GM19455 (cell line): ENCODE results near the gene MAPKAPK5.
"Not testable (repeated sequence)": the region's sequence is repeated elsewhere in the genome, so short reads cannot be mapped to it uniquely, and the experiment has no call there.

Experiments
- ATAC-seq: cut with Tn5 transposase; IDR thresholded peaks from one replicate; pipeline ENCODE4 v1.9.1; 2021; ENCODE audit not compliant: unreplicated experiment

Gene MAPKAPK5

DNA sequence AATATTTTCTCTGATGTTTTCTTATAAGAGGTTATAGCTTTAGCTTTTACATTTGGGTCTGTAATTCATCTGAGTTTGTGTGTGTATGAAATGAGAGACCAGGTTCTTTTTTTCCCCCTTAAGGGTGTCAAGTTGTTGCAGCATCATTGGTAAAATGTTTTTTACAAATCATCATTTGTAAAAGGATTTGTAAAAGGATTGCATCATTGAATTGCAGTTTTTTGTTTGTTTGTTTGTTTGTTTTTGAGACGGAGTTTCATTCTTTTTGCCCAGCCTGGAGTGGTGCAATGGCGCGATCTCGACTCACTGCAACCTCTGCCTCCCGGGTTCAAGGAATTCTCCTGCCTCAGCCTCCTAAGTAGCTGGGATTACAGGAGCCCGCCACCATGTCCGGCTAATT lies 31.1 kb downstream of the MAPKAPK5 start:
- no peak for ATAC-seq

DNA sequence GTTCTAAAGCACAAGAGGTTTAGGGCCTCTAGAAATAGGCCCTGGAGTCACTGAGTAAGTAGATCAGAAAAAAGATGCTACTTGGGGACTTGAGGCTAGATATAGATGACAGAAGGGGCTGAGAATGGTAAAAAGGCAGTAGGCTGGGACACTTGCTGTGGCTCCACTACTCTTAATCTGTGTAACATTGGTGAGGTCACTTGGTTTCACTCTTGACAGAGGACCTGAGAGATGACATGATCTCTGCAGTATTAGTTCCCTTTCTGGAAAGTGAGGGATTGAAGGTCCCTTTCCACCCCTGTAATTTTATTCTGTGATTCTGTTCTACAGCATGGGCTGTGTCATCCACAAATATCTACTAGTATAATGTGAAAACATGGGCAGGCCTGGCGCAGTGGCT lies 39.7 kb downstream of the MAPKAPK5 start:
- no peak for ATAC-seq

DNA sequence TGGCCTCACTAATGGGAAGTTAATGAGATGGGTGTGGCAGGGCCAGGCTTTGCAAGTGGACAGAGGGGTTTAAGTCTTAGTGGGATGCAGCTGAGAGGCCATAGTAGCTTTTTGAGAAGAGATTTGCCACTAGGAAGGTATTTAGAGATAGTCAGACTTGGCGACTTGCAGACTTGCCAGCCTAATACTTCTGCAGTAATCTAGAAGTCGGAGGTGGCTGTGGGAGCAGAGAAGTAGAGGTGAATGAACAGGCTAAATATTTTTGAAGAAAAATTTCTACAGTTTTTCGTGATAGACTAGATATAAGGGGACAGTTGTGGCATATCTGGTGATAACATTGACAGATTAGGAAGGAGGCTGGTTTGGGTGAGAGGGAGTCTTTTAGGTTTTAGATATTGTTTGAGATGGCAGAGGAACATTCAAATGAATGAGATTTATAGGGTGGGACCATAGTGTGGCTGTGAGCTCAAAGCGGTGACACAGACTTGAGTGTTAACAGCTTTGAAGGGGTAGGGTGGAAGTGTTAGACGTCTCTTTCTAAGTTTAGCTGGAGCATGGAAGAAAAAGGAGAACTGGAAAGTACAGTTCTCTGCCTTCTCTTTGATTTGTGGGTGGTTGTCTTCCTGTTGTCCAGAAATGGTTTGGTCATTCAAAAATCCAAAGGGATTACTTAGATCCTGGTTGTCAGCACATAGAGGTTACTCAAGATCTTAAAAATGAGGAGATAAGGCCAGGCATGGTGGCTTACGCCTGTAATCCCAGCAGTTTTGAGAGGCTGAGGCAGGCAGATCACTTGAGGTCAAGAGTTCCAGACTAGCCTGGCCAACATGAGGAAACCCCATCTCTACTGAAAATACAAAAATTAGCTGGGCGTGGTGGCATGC lies 44.9 kb downstream of the MAPKAPK5 start:
- no peak for ATAC-seq

- no peak for ATAC-seq
Measured at GRCh38 chr12:111887926-111888745, 46.1 kb downstream of the MAPKAPK5 start.

DNA sequence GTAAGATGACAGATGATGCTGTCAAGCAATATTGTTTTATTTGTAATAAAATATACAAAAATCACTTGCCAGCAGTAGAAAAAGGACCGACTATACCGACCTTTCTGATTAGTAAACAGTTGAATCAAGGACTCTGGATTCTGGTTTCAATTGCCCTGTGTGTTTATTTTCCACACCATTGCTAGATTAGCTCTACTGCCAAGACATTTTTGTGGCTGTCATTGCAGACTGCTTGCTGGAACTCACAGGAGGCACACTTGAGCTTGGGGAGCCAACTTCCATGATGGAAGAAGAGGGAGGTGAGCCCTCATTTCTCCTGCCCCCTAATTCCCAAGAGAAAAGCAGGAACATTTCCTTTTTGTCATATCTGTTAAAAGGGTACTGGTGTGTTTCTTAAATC lies 51.3 kb downstream of the MAPKAPK5 start:
- ATAC-seq, result no peak

GRCh38 chr12:111894556-111894955 lies 52.5 kb downstream of the MAPKAPK5 start:
- ATAC-seq, result no peak

DNA sequence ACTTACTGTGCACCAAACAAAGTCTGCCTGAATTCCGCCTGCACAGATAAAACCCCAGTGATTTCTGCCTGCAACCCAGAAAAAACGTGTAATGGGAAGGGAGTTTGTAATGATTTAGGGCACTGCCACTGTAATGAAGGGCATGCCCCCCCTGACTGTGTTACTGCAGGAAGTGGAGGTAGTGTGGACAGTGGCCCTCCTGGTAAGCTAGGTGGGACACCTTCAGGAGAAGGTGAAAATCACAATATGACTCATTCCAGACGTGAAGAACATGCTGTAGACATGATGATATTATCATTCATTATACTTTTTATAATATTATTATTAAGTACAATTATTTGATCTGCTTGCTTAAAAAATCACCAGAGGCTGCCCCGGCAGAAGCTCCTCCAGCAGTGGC lies 59.2 kb downstream of the MAPKAPK5 start:
- no peak for ATAC-seq

- ATAC-seq, result no peak
Measured at GRCh38 chr12:111904446-111904975, 62.5 kb downstream of the MAPKAPK5 start.

DNA sequence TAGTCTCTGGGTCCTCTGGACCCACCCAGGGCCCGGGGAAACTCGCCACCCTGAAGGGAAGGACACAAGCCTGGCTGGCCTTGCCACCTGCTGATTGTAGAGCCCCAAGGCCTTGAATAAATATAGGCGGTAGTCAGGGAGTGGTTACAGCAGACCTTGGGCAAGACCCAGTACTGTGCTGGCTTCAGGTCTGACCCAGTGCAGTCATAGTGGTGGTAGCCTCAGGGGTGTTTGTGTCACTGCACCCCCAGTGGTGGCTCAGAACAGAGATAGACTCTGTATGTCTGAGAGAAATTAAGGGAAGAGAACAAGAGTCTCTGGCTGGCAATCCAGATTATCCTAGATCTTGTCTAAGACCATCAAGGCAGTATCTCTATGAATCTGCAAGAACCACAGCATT lies 63.5 kb downstream of the MAPKAPK5 start:
- ATAC-seq, result no peak

GRCh38 chr12:111907740-111908139 lies 65.7 kb downstream of the MAPKAPK5 start:
- no peak for ATAC-seq

DNA sequence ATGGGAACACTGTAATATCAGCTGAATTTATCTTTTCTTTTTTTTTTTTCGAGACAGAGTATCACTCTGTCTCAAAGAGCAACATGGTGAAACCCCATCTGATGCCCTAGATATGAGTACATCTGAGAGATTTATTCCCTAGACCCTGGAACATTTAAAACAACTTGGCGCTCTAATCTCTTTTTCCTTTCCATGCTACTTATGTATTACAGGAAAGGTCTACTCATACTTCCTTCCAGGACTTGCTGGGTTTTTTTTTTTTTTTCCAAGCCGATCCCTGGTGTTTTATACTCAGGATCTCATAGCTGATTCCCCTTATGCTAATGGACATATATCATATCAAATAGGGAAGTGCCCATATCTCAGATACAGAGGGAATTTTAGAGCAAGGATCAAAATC lies 83.1 kb downstream of the MAPKAPK5 start:
- ATAC-seq, result no peak

DNA sequence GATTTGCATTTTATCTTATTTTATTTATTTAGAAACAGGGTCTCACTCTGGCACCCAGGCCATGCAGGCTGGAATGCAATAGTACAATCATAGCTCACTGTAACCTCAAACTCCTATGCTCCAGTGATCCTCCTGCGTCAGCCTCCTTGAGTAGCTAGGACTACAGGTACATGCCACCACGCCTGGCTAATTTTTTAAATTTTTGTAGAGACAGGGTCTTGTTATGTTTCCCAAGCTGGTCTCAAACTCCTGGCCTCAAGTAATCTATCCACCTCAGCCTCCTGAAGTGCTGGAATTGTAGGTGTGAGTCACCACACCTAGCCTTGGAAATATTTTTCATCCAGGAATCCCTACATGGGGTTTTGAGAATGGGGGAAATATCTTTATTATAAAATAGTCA lies 84.6 kb downstream of the MAPKAPK5 start:
- ATAC-seq, result no peak

DNA sequence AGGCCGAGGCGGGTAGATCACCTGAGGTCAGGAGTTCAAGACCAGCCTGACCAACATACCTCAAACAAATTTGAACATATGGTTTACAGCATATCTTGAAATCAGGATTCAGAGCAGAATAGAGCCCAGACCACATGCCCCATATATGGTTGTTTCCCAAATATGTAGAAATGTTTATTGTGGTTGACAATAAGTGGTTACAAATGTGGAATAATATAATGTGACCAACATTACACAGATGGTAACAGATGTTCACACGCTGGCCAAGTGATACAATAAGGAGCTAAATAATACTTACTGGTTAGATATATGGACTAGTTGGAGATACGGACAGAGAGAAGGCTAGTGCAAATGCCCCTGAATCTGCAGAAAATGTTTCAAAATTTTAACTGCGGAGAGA lies 85.3 kb downstream of the MAPKAPK5 start:
- ATAC-seq, result no peak

DNA sequence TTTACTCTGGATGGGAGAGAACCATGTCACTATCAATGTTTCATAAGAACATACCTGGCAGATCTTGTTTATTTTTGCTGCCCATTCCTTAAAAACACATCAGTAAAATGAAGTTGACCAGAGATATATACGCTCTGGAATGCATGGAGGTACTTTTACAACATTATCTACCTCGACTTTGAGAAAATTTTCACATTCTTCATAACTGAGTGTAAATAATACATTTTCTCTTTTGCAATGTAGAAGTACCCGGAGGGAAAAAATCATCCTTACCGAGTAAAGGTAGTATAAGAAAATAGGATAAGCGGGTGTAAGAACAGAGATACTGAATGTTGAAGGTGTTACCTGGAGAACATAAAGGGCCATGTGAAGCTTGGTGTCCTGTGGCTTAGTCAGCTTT lies 90.2 kb downstream of the MAPKAPK5 start:
- ATAC-seq, result no peak

DNA sequence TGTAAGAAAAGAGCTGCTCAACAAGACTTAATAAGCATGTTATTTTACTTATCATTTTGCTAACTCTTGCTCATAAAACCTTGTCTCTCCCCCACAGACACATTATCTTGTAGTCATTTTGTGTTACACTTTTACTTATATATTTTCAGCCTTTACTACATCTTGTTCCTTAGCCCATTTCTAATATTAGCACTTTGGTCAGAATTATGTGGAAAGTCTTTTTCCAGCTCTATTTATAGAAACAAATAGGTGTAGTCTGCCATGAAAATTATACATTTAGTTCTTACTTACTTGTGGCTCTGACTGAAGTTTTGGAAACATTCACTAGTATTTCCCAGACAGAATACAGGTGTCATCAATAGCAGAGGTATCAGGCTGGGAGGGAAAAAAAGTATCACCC lies 94.8 kb downstream of the MAPKAPK5 start:
- ATAC-seq, result no peak

DNA sequence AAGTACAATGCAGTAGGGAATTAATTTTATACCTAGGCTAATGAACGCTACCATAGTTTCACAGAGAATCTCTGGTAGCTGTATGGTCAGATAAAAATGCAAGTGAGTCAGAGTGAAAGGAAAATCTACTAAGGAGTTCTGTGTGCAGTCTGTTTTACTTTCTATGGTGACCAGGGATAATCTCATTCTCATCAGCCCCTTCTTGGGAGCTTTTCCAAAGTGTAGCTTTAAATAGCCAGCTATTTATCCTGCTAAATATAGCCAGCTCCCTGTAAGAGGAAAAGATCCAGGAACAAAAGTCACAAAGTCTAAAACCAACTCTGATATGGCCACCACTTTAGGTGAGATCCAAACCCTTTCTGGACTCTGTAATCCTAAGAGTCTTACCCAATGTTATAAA lies 95.4 kb downstream of the MAPKAPK5 start:
- no peak for ATAC-seq

- ATAC-seq, result no peak
Measured at GRCh38 chr12:111942557-111942956, 100.5 kb downstream of the MAPKAPK5 start.

GRCh38 chr12:111943929-111944328 lies 101.9 kb downstream of the MAPKAPK5 start:
- ATAC-seq, result no peak

- ATAC-seq, result not testable (repeated sequence)
Measured at GRCh38 chr12:111950961-111951676, 109.1 kb downstream of the MAPKAPK5 start.
